ENCODE data around the gene DCP2. TPM values are rescaled to one million over a fixed set of nuclear protein-coding genes. Genes with fewer than 3 reads are reported as not detected.

DCP2 gene
- total and polyA plus RNA-seq, 10 of the 15 experiments (the other 5 are each of a cell fraction or from before 2014, with no cell fraction given): 23.4 to 81.6 (median 47.4) TPM

GRCh38 chr5:113056988-113057387 lies 80.4 kb downstream of the DCP2 start (continued):
- TF ChIP-seq ATF2 (IDR thresholded peaks at IDR 0.05; ENCODE audit: low read length) (no peak), NRF1 (conservative IDR thresholded peaks at IDR 0.05; ENCODE audit: low read depth, low read length) (no peak)

- WGBS (ENCODE audit: insufficient coverage, insufficient replicate concordance, low lambda C conversion rate, missing lambda C conversion rate): 65% methylated on average over 14 of the region's 14 CpGs
- intact Hi-C loops (cut with micrococcal nuclease; ENCODE audit: unreplicated experiment) (no loop called here), in situ Hi-C loops (cut with MboI) (no loop called here)
- Histone ChIP-seq H3K9ac (ENCODE audit: control insufficient read depth, insufficient read depth, low read length) (no peak overlapping the region), H3K4me2 (ENCODE audit: control insufficient read depth, insufficient read depth) (no peak overlapping the region), H2AFZ (ENCODE audit: control insufficient read depth, low read depth, low read length) (no peak overlapping the region), H3K79me2 (ENCODE audit: control insufficient read depth, insufficient read depth, low read length) (no peaks in the 10 kb centered on the region), H3K27ac (ENCODE audit: control insufficient read depth, insufficient read depth) (no peak overlapping the region), H4K20me1 (ENCODE audit: control insufficient read depth, insufficient read depth) (no peaks in the 10 kb centered on the region), H3K4me1 (ENCODE audit: control insufficient read depth, insufficient read depth, low read length) (peaks cover 3% of the 10 kb centered on the region; the same call in 1 of the 2 replicates), H3K27me3 (replicated peaks in 1 of 2; ENCODE audit: control insufficient read depth in 2 of 2, insufficient read depth in 2 of 2, low read length in 1 of 2) (no peaks in the 10 kb centered on the region; a peak in 2 of 4 replicates), H3K4me3 (no peak overlapping the region), H3K36me3 (ENCODE audit: control insufficient read depth in 2 of 2, insufficient read depth in 2 of 2, low read length in 1 of 2) (no peaks in the 10 kb centered on the region), H3K9me3 (replicated peaks; ENCODE audit: control insufficient read depth, insufficient read depth, low read length) (no peaks in the 10 kb centered on the region)
- no peak for ATAC-seq
- ChIA-PET RAD21 (ENCODE audit: unreplicated experiment) (no interaction called here), SMC1A (ENCODE audit: uncharacterized antibody, unreplicated experiment) (no interaction called here), POLR2A (no interaction called here), CTCF (no interaction called here)
- FAIRE-seq: no peak
- BruUV-seq (replicated peaks): no TSS peak
- no peak for DNase-seq (ENCODE audit: low read depth, low spot score)
- TF ChIP-seq CBX3 (IDR thresholded peaks at IDR 0.05; ENCODE audit: borderline replicate concordance, low read depth): no peak
- no peak for TF ChIP-seq PBX3 (IDR thresholded peaks at IDR 0.05; ENCODE audit: insufficient replicate concordance, low read depth, low read length)
- no peak for TF ChIP-seq WRNIP1 (IDR thresholded peaks at IDR 0.05; ENCODE audit: borderline replicate concordance, low read depth, low read length)
- no peak for TF ChIP-seq TCF7 (IDR thresholded peaks at IDR 0.05; ENCODE audit: borderline replicate concordance)
- TF ChIP-seq IRF5 (IDR thresholded peaks at IDR 0.05; ENCODE audit: borderline replicate concordance): no peak
Measured at GRCh38 chr5:113057557-113057984, 81.0 kb downstream of the DCP2 start.
